Measurements from ENCODE around the gene NAA50. TPM values are rescaled to one million over a fixed set of nuclear protein-coding genes. Genes with fewer than 3 reads are reported as not detected.

NAA50 gene
- total RNA-seq, 1 experiment from 2014 or later, result 208 TPM

DNA sequence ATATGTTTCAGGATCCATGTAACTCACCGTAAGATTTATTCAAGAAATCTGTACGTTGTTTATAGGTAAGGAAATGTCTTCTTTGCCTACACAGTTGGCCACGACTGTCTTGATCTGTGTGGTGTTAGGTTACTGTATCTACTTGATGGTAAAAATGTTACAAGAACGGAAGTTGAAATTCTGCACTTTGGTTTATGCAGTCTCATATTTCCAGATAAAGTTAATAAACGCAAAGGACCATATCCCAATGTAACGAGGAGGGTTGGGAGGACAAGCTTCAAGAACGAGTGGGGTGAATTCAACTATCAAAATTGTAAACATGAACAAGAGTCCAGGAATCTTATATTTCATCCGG is 50.6 kb downstream of the NAA50 start:
- CTCF ChIA-PET, result interaction anchor here (1.7 kb wide), 1 partner anchor 50 kb away, joined by 5 read pairs; the partner anchor contains the start of gene NAA50
- Histone ChIP-seq H3K27ac (ENCODE audit: low read length) (peak overlapping the region; percentile 85), H3K9me3 (ENCODE audit: control insufficient read depth, insufficient read depth, low read depth, low read length) (no peaks in the 10 kb centered on the region), H3K27me3 (ENCODE audit: control insufficient read depth, insufficient read depth, low read length) (no peaks in the 10 kb centered on the region), H3K36me3 (ENCODE audit: control insufficient read depth, insufficient read depth, low read length) (no peaks in the 10 kb centered on the region), H3K4me3 (ENCODE audit: low read depth in 2 of 2, low read length in 2 of 2) (peak overlapping the region; percentile 58 to 80), H3K4me1 (ENCODE audit: control insufficient read depth, insufficient read depth, low read length) (peaks cover 17% of the 10 kb centered on the region)
- DNase-seq (ENCODE audit: low read depth, low spot score) (no peak), ATAC-seq (no peak)
- intact Hi-C loops (cut with micrococcal nuclease; ENCODE audit: unreplicated experiment), result no loop called here
- no TSS peak for BruUV-seq (replicated peaks)
- no peak for TF ChIP-seq SIN3A (IDR thresholded peaks at IDR 0.05; ENCODE audit: borderline replicate concordance, insufficient read depth, low read depth, low read length)
- POLR2A ChIA-PET, result no interaction called here
- in situ Hi-C loops (cut with HindIII; ENCODE audit: low pct_unique_long_range_greater_than_20kb, low sequenced_read_pairs), result no loop called here

DNA sequence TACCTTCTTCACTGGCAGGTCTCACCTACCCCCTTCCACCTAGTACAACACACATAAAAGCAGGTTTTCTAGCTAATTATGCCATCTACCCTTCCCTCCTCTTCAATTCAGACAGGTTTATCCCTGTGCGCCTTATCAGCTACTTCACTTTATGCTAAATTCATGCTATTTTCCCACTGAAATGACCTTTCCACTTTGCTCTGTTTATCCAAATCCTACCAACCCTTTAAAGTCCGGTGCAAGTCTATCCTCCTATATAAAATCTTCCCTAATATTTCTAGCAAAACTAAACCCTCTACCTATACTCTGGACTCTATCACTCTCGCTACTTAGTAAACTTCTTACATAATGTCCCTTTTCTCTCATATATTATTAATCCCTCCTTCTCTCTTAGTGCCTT is 55.6 kb downstream of the NAA50 start:
- in situ Hi-C loops (cut with HindIII; ENCODE audit: low pct_unique_long_range_greater_than_20kb, low sequenced_read_pairs) (no loop called here), intact Hi-C loops (cut with micrococcal nuclease; ENCODE audit: unreplicated experiment) (no loop called here)
- DNase-seq (ENCODE audit: low read depth, low spot score), result no peak
- Histone ChIP-seq H3K9me3 (ENCODE audit: control insufficient read depth, insufficient read depth, low read depth, low read length) (no peaks in the 10 kb centered on the region), H3K4me1 (ENCODE audit: control insufficient read depth, insufficient read depth, low read length) (peaks cover 4% of the 10 kb centered on the region), H3K4me3 (ENCODE audit: low read depth in 2 of 2, low read length in 2 of 2) (no peak overlapping the region), H3K27ac (ENCODE audit: low read length) (no peak overlapping the region), H3K27me3 (ENCODE audit: control insufficient read depth, insufficient read depth, low read length) (no peaks in the 10 kb centered on the region), H3K36me3 (ENCODE audit: control insufficient read depth, insufficient read depth, low read length) (no peaks in the 10 kb centered on the region)
- no peak for ATAC-seq
- TF ChIP-seq POLR2AphosphoS5 (IDR thresholded peaks at IDR 0.05; ENCODE audit: low read depth, low read length), result no peak
- TF ChIP-seq TCF7L2 (IDR thresholded peaks at IDR 0.05; ENCODE audit: low read depth, low read length), result no peak
- TF ChIP-seq, protein P1, sequence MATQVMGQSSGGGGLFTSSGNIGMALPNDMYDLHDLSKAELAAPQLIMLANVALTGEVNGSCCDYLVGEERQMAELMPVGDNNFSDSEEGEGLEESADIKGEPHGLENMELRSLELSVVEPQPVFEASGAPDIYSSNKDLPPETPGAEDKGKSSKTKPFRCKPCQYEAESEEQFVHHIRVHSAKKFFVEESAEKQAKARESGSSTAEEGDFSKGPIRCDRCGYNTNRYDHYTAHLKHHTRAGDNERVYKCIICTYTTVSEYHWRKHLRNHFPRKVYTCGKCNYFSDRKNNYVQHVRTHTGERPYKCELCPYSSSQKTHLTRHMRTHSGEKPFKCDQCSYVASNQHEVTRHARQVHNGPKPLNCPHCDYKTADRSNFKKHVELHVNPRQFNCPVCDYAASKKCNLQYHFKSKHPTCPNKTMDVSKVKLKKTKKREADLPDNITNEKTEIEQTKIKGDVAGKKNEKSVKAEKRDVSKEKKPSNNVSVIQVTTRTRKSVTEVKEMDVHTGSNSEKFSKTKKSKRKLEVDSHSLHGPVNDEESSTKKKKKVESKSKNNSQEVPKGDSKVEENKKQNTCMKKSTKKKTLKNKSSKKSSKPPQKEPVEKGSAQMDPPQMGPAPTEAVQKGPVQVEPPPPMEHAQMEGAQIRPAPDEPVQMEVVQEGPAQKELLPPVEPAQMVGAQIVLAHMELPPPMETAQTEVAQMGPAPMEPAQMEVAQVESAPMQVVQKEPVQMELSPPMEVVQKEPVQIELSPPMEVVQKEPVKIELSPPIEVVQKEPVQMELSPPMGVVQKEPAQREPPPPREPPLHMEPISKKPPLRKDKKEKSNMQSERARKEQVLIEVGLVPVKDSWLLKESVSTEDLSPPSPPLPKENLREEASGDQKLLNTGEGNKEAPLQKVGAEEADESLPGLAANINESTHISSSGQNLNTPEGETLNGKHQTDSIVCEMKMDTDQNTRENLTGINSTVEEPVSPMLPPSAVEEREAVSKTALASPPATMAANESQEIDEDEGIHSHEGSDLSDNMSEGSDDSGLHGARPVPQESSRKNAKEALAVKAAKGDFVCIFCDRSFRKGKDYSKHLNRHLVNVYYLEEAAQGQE (IDR thresholded peaks at IDR 0.05; ENCODE audit: insufficient read depth in 1 of 2, low read depth in 2 of 2, low read length in 1 of 2), result no peak
- TF ChIP-seq SIN3A (IDR thresholded peaks at IDR 0.05; ENCODE audit: borderline replicate concordance, insufficient read depth, low read depth, low read length), result no peak
- TF ChIP-seq, protein P2, sequence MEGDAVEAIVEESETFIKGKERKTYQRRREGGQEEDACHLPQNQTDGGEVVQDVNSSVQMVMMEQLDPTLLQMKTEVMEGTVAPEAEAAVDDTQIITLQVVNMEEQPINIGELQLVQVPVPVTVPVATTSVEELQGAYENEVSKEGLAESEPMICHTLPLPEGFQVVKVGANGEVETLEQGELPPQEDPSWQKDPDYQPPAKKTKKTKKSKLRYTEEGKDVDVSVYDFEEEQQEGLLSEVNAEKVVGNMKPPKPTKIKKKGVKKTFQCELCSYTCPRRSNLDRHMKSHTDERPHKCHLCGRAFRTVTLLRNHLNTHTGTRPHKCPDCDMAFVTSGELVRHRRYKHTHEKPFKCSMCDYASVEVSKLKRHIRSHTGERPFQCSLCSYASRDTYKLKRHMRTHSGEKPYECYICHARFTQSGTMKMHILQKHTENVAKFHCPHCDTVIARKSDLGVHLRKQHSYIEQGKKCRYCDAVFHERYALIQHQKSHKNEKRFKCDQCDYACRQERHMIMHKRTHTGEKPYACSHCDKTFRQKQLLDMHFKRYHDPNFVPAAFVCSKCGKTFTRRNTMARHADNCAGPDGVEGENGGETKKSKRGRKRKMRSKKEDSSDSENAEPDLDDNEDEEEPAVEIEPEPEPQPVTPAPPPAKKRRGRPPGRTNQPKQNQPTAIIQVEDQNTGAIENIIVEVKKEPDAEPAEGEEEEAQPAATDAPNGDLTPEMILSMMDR (IDR thresholded peaks at IDR 0.05), result no peak
- CTCF ChIA-PET, result no interaction called here
- POLR2A ChIA-PET, result no interaction called here
- no TSS peak for BruUV-seq (replicated peaks)

DNA sequence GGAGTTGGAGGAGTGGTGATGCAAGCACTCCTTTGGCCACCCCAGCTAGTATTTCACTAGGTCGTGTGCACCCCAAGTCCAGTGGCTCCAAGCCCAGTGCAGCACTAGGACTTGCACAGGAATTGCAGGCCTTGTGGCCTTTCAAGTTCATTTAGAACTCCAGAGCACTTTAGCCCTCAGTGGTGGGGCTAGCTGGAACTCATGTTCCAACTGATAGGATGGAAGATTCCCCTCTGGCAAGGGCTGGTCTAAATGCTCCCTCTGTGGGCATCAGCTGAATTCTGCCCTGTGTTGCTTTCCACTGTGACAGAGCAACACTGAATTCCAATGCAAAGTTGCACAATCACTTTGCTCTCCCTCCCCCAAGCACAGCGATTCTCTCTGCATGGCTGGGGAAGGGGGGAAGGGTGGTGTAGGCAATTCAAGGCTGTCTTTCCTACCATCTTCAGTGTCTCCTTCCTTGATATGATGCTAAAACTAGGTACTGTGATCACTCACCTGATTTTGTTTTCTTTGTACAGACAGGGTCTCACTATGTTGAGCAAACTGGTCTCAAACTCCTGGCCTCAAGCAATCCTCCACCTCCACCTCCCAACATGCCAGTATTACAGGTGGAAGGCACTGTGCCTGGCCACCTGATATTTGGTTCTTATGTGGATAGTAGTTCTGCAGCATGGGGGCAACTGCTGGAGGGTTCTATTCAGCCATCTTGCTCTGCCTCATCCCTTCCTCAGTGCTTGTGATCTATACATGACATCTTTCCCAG is 59.9 kb downstream of the NAA50 start:
- Histone ChIP-seq H3K9me3 (ENCODE audit: control insufficient read depth, insufficient read depth, low read depth, low read length) (peaks cover 4% of the 10 kb centered on the region; the same call in 1 of the 2 replicates), H3K4me1 (ENCODE audit: control insufficient read depth, insufficient read depth, low read length) (no peaks in the 10 kb centered on the region), H3K27ac (ENCODE audit: low read length) (no peak overlapping the region), H3K36me3 (ENCODE audit: control insufficient read depth, insufficient read depth, low read length) (no peaks in the 10 kb centered on the region), H3K4me3 (ENCODE audit: low read depth in 2 of 2, low read length in 2 of 2) (no peak overlapping the region), H3K27me3 (ENCODE audit: control insufficient read depth, insufficient read depth, low read length) (no peaks in the 10 kb centered on the region)
- intact Hi-C loops (cut with micrococcal nuclease; ENCODE audit: unreplicated experiment) (no loop called here), in situ Hi-C loops (cut with HindIII; ENCODE audit: low pct_unique_long_range_greater_than_20kb, low sequenced_read_pairs) (no loop called here)
- BruUV-seq (replicated peaks), result no TSS peak
- no peak for TF ChIP-seq SIN3A (IDR thresholded peaks at IDR 0.05; ENCODE audit: borderline replicate concordance, insufficient read depth, low read depth, low read length)
- TF ChIP-seq POLR2AphosphoS5 (IDR thresholded peaks at IDR 0.05; ENCODE audit: low read depth, low read length), result no peak
- TF ChIP-seq, protein P2 (IDR thresholded peaks at IDR 0.05), result no peak
- no peak for TF ChIP-seq TCF7L2 (IDR thresholded peaks at IDR 0.05; ENCODE audit: low read depth, low read length)
- TF ChIP-seq, protein P1 (IDR thresholded peaks at IDR 0.05; ENCODE audit: insufficient read depth in 1 of 2, low read depth in 2 of 2, low read length in 1 of 2), result no peak
- ChIA-PET POLR2A (no interaction called here), CTCF (no interaction called here)
- ATAC-seq (no peak), DNase-seq (ENCODE audit: low read depth, low spot score) (no peak)

Measured in Panc1 (cell line).